ENCODE results near the gene BEND6. TPM values are rescaled to one million over a fixed set of nuclear protein-coding genes. Genes with fewer than 3 reads are reported as not detected.

The BEND6 gene
- polyA plus RNA-seq, 1 donor (not counting 4 experiments of a cell fraction or from before 2014, with no cell fraction given): 1.0 TPM

GRCh38 chr6:56940463-56940862 is 14.4 kb upstream of the BEND6 start:
- no peak for FAIRE-seq
- H3K9me3 ChIP-seq (ENCODE audit: control insufficient read depth, low read depth, low read length): no peaks in the 10 kb centered on the region
- no peak overlapping the region for H3K9ac ChIP-seq (ENCODE audit: control insufficient read depth, extremely low read depth, insufficient read depth, low read length)
- H3K36me3 ChIP-seq (ENCODE audit: control insufficient read depth in 2 of 2, extremely low read depth in 1 of 2, insufficient read depth in 2 of 2, low read length in 2 of 2): no peaks in the 10 kb centered on the region
- no peak overlapping the region for H2AFZ ChIP-seq (ENCODE audit: control insufficient read depth, low read length)
- H3K4me3 ChIP-seq (ENCODE audit: control insufficient read depth in 2 of 3, extremely low read depth in 1 of 3, insufficient read depth in 2 of 3, low read depth in 1 of 3, low read length in 3 of 3): no peak overlapping the region
- no peak overlapping the region for H3K4me2 ChIP-seq (ENCODE audit: control insufficient read depth, extremely low read depth, insufficient read depth, low read depth, low read length)
- no peak for TF ChIP-seq EZH2 (IDR thresholded peaks at IDR 0.05; ENCODE audit: low read length)
- TF ChIP-seq, protein P1, sequence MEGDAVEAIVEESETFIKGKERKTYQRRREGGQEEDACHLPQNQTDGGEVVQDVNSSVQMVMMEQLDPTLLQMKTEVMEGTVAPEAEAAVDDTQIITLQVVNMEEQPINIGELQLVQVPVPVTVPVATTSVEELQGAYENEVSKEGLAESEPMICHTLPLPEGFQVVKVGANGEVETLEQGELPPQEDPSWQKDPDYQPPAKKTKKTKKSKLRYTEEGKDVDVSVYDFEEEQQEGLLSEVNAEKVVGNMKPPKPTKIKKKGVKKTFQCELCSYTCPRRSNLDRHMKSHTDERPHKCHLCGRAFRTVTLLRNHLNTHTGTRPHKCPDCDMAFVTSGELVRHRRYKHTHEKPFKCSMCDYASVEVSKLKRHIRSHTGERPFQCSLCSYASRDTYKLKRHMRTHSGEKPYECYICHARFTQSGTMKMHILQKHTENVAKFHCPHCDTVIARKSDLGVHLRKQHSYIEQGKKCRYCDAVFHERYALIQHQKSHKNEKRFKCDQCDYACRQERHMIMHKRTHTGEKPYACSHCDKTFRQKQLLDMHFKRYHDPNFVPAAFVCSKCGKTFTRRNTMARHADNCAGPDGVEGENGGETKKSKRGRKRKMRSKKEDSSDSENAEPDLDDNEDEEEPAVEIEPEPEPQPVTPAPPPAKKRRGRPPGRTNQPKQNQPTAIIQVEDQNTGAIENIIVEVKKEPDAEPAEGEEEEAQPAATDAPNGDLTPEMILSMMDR (optimal IDR thresholded peaks at IDR 0.05 in 1 of 3, IDR thresholded peaks at IDR 0.05 in 1 of 3, conservative IDR thresholded peaks at IDR 0.05 in 1 of 3; ENCODE audit: extremely low read depth in 1 of 3, insufficient read depth in 2 of 3, low read length in 3 of 3): no peak
- no peak overlapping the region for H3K27ac ChIP-seq (ENCODE audit: control insufficient read depth, insufficient read depth, low read length)
- no peaks in the 10 kb centered on the region for H3K79me2 ChIP-seq (ENCODE audit: control insufficient read depth, insufficient read depth, low read length)
- H3K27me3 ChIP-seq (ENCODE audit: control insufficient read depth, extremely low read depth, insufficient read depth, low read length): no peaks in the 10 kb centered on the region
- dilution Hi-C loops (cut with MboI; ENCODE audit: extremely low pct_ligation_motif_present, low sequenced_read_pairs): no loop called here
- DNase-seq (ENCODE audit: low read depth, low spot score): no peak
- H3K9me1 ChIP-seq (ENCODE audit: control insufficient read depth, extremely low read depth, insufficient read depth, low read length): no peaks in the 10 kb centered on the region
- peaks cover 11% of the 10 kb centered on the region for H3K4me1 ChIP-seq (ENCODE audit: control insufficient read depth, extremely low read depth, insufficient read depth, low read length)
- no peaks in the 10 kb centered on the region for H4K20me1 ChIP-seq (ENCODE audit: control insufficient read depth, extremely low read depth, insufficient read depth, low read length)

DNA sequence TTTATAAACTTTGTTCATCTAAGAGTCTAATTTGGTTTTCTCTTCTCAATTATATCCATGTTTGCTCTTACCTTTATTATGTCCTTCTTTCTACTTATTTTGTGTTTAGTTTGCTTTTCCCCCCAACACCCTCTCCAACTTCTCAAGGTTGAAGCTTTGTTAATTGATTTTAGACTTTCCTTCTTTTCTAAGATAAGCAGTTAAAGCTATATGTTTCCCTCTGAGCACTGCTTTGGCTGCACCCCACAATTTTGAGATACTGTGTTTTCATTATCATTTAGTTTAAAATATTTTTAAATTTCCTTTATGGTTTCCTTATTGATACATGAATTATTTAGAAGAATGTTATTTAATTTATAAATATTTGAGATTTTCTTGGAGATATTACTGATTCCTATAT is 13.9 kb upstream of the BEND6 start:
- H4K20me1 ChIP-seq (ENCODE audit: control insufficient read depth, extremely low read depth, insufficient read depth, low read length): no peaks in the 10 kb centered on the region
- H3K9ac ChIP-seq (ENCODE audit: control insufficient read depth, extremely low read depth, insufficient read depth, low read length): no peak overlapping the region
- H3K9me3 ChIP-seq (ENCODE audit: control insufficient read depth, low read depth, low read length): no peaks in the 10 kb centered on the region
- no peak overlapping the region for H2AFZ ChIP-seq (ENCODE audit: control insufficient read depth, low read length)
- H3K27me3 ChIP-seq (ENCODE audit: control insufficient read depth, extremely low read depth, insufficient read depth, low read length): no peaks in the 10 kb centered on the region
- H3K4me2 ChIP-seq (ENCODE audit: control insufficient read depth, extremely low read depth, insufficient read depth, low read depth, low read length): no peak overlapping the region
- H3K36me3 ChIP-seq (ENCODE audit: control insufficient read depth in 2 of 2, extremely low read depth in 1 of 2, insufficient read depth in 2 of 2, low read length in 2 of 2): no peaks in the 10 kb centered on the region
- DNase-seq (ENCODE audit: low read depth, low spot score) (no peak), FAIRE-seq (no peak)
- H3K27ac ChIP-seq (ENCODE audit: control insufficient read depth, insufficient read depth, low read length): no peak overlapping the region
- TF ChIP-seq, protein P1 (optimal IDR thresholded peaks at IDR 0.05 in 1 of 3, IDR thresholded peaks at IDR 0.05 in 1 of 3, conservative IDR thresholded peaks at IDR 0.05 in 1 of 3; ENCODE audit: extremely low read depth in 1 of 3, insufficient read depth in 2 of 3, low read length in 3 of 3): no peak
- TF ChIP-seq EZH2 (IDR thresholded peaks at IDR 0.05; ENCODE audit: low read length): no peak
- H3K4me3 ChIP-seq (ENCODE audit: control insufficient read depth in 2 of 3, extremely low read depth in 1 of 3, insufficient read depth in 2 of 3, low read depth in 1 of 3, low read length in 3 of 3): no peak overlapping the region
- H3K79me2 ChIP-seq (ENCODE audit: control insufficient read depth, insufficient read depth, low read length): no peaks in the 10 kb centered on the region
- H3K9me1 ChIP-seq (ENCODE audit: control insufficient read depth, extremely low read depth, insufficient read depth, low read length): no peaks in the 10 kb centered on the region
- dilution Hi-C loops (cut with MboI; ENCODE audit: extremely low pct_ligation_motif_present, low sequenced_read_pairs): no loop called here
- H3K4me1 ChIP-seq (ENCODE audit: control insufficient read depth, extremely low read depth, insufficient read depth, low read length): peaks cover 11% of the 10 kb centered on the region

All from keratinocyte (primary cell).